K562 (cell line): ENCODE results near the gene MOK. TPM values are rescaled to one million over a fixed set of nuclear protein-coding genes. Genes with fewer than 3 reads are reported as not detected.
A peak's percentile ranks its signal among the peaks of the same experiment; 100 is the strongest.

Experiments used
- ATAC-seq: fragments of 200-7000 bp; cut with Tn5 transposase; 3 replicates; pipeline ENCODE4 v1.9.1; 2020; ENCODE audit warnings: moderate library complexity
- BruUV-seq: library from RNA; stranded (reverse); fragments of 400-500 nt; replicated peaks from 2 replicates; lab custom pipeline; 2021; lab: Mats Ljungman, UMichigan
- CTCF ChIA-PET: fragments of 300-600 bp; formaldehyde crosslinking; extraction: SDS; loops from one replicate; lab custom pipeline; 2021; ENCODE audit warnings: low intra/inter-chr PET ratio; lab: Yijun Ruan, JAX
- POLR2A ChIA-PET: fragments of 300-600, 350-650 bp; sonication (Branson Sonifier 250); formaldehyde crosslinking; extraction: SDS; loops from one replicate; lab custom pipeline; 2021; ENCODE audit warnings: antibody characterized with exemption, inconsistent platforms; lab: Yijun Ruan, JAX
- DNase-seq, 4 experiments: peaks; one replicate each; pipeline versions ENCODE4 v3.0.0 to v3.0.0-alpha.2; 2011 to 2018; ENCODE audit warnings: low spot score in 3 of 4, mixed read lengths in 3 of 4; ENCODE audit errors: extremely low read depth in 1 of 4
- FAIRE-seq: peaks from 2 replicates; lab custom pipeline; 2011; peaks lifted over from hg19 to GRCh38; lab: Jason Lieb, UNC
- H2AFZ ChIP-seq: 2 replicates; pipeline ENCODE4 v1.6.0; 2011; ENCODE audit warnings: low read depth, low read length, control low read depth, inconsistent platforms
- H3K27ac ChIP-seq: fragments of 200-600 bp; 3 replicates; pipeline ENCODE4 v1.8.0; 2011; ENCODE audit warnings: low read depth, mild to moderate bottlenecking, control low read depth, inconsistent platforms, low read length, moderate library complexity, mixed read lengths; ENCODE audit errors: extremely low read depth
- H3K27me3 ChIP-seq, 2 experiments: fragments of 300-600 bp in 1 of 2; 2 replicates in 1 of 2; 3 replicates in 1 of 2; pipeline versions ENCODE4 v1.6.0 to v1.8.0; 2011; ENCODE audit warnings: inconsistent platforms in 2 of 2, low read length in 2 of 2, mild to moderate bottlenecking in 1 of 2, mixed read lengths in 1 of 2, moderate library complexity in 1 of 2; ENCODE audit not compliant: control insufficient read depth in 2 of 2, insufficient read depth in 2 of 2
- H3K36me3 ChIP-seq: fragments of 300-600 bp; 3 replicates; pipeline ENCODE4 v1.8.0; 2011; ENCODE audit warnings: mild to moderate bottlenecking, low read length, inconsistent platforms; ENCODE audit not compliant: control insufficient read depth, insufficient read depth
- H3K4me1 ChIP-seq, 2 experiments: fragments of 200-600 bp in 1 of 2; replicated peaks in 1 of 2; 2 replicates in 1 of 2; 3 replicates in 1 of 2; pipeline versions ENCODE4 v1.5.1 to v1.8.0; 2011; ENCODE audit warnings: inconsistent platforms in 2 of 2, low read length in 2 of 2, mild to moderate bottlenecking in 1 of 2, mixed read lengths in 1 of 2, moderate library complexity in 1 of 2; ENCODE audit not compliant: control insufficient read depth in 2 of 2, insufficient read depth in 2 of 2
- H3K4me2 ChIP-seq: 2 replicates; pipeline ENCODE4 v1.6.1; 2011; ENCODE audit warnings: low read length, control low read depth, inconsistent platforms, mixed read lengths; ENCODE audit not compliant: insufficient read depth
- H3K4me3 ChIP-seq: fragments of 200-600 bp; sonication (generic), shearing (Covaris generic); 2 replicates; pipeline ENCODE4 v1.5.1; 2016; ENCODE audit warnings: control low read depth, inconsistent platforms
- H3K79me2 ChIP-seq: fragments of 200-600 bp; 3 replicates; pipeline ENCODE4 v1.8.0; 2011; ENCODE audit warnings: low read length, inconsistent platforms; ENCODE audit not compliant: control insufficient read depth, insufficient read depth
- H3K9ac ChIP-seq, 2 experiments: 2 replicates each; pipeline versions ENCODE4 v1.6.0 to v1.6.1; 2011; ENCODE audit warnings: low read depth in 2 of 2, low read length in 2 of 2, control low read depth in 1 of 2, inconsistent platforms in 1 of 2, mild to moderate bottlenecking in 1 of 2, mixed read lengths in 1 of 2; ENCODE audit not compliant: insufficient read depth in 1 of 2
- H3K9me1 ChIP-seq: one replicate; pipeline ENCODE4 v1.6.0; 2011; ENCODE audit warnings: inconsistent platforms, mild to moderate bottlenecking, low read length, moderate library complexity; ENCODE audit not compliant: control insufficient read depth, insufficient read depth
- H3K9me3 ChIP-seq: replicated peaks from 2 replicates; pipeline ENCODE4 v1.5.1; 2011; ENCODE audit warnings: low read depth, low read length, inconsistent platforms; ENCODE audit not compliant: control insufficient read depth, insufficient read depth
- H4K20me1 ChIP-seq: replicated peaks from 2 replicates; pipeline ENCODE4 v1.6.1; 2011; ENCODE audit warnings: low read length, inconsistent platforms, mixed read lengths; ENCODE audit not compliant: control insufficient read depth, insufficient read depth
- ATF3 ChIP-seq, 2 experiments: fragments of 450-650 bp in 1 of 2; sonication (generic) in 1 of 2; formaldehyde crosslinking in 1 of 2; IDR thresholded peaks in 1 of 2; conservative IDR thresholded peaks in 1 of 2; 2 replicates each; pipeline versions ENCODE4 v1.6.1 to v1.8.1; 2016 to 2023; ENCODE audit warnings: mild to moderate bottlenecking in 2 of 2, moderate library complexity in 2 of 2, inconsistent platforms in 1 of 2, missing genetic modification reagents in 1 of 2
- C11orf30 ChIP-seq: fragments of 450-650 bp; IDR thresholded peaks from 2 replicates; pipeline ENCODE4 v1.6.1; 2016; ENCODE audit warnings: low read depth, mild to moderate bottlenecking
- ELF1 ChIP-seq: fragments of 200-800 bp; sonication (Bioruptor generic); IDR thresholded peaks from 2 replicates; pipeline ENCODE4 v1.6.1; 2016; ENCODE audit warnings: missing genetic modification characterization, missing compliant biosample characterization
- GABPB1 ChIP-seq: sonication (generic); formaldehyde crosslinking; IDR thresholded peaks from 2 replicates; pipeline ENCODE4 v1.8.0; 2022; ENCODE audit warnings: mild to moderate bottlenecking, missing genetic modification reagents
- KHSRP ChIP-seq: fragments of 450-650 bp; IDR thresholded peaks from 2 replicates; pipeline ENCODE4 v1.6.1; 2017
- LCOR ChIP-seq: sonication (generic); formaldehyde crosslinking; IDR thresholded peaks from 2 replicates; pipeline ENCODE4 v1.8.0; 2022; ENCODE audit warnings: mild to moderate bottlenecking, missing genetic modification reagents
- MBD2 ChIP-seq: sonication (generic); IDR thresholded peaks from 2 replicates; pipeline ENCODE4 v1.6.1; 2016; ENCODE audit warnings: low read depth, borderline replicate concordance
- MYC ChIP-seq, 2 experiments: fragments of 250-450 bp in 1 of 2; sonication (Bioruptor Pico) in 1 of 2; IDR thresholded peaks; 2 replicates each; pipeline versions ENCODE4 v1.5.1 to v1.6.1; 2012 to 2021; ENCODE audit warnings: low read depth in 2 of 2, borderline replicate concordance in 1 of 2, improper control_type of control experiment in 1 of 2, low read length in 1 of 2, mild to moderate bottlenecking in 1 of 2, moderate library complexity in 1 of 2
- POU5F1 ChIP-seq: fragments of 150-350 bp; IDR thresholded peaks from 2 replicates; pipeline ENCODE4 v1.6.1; 2014; ENCODE audit warnings: borderline replicate concordance, low read length, low read depth, mild to moderate bottlenecking; ENCODE audit not compliant: partially characterized antibody
- RBBP5 ChIP-seq: fragments of 200-600 bp; sonication (generic); IDR thresholded peaks from 2 replicates; pipeline ENCODE4 v1.6.1; 2012; ENCODE audit warnings: borderline replicate concordance, mild to moderate bottlenecking, low read length, control low read depth, inconsistent platforms; ENCODE audit not compliant: insufficient read depth, poor library complexity, severe bottlenecking
- SMAD3 ChIP-seq: fragments of 450-650 bp; formaldehyde crosslinking; conservative IDR thresholded peaks from 2 replicates; pipeline ENCODE4 v1.4.0; 2020; ENCODE audit warnings: mild to moderate bottlenecking
- TAF7 ChIP-seq: fragments of 450-650 bp; IDR thresholded peaks from 2 replicates; pipeline ENCODE4 v1.6.1; 2016; ENCODE audit warnings: missing genetic modification characterization, missing compliant biosample characterization
- TBL1XR1 ChIP-seq, 2 experiments: IDR thresholded peaks; 2 replicates each; pipeline ENCODE4 v1.6.1; 2012; ENCODE audit warnings: improper control_type of control experiment in 2 of 2, low read length in 2 of 2, mild to moderate bottlenecking in 1 of 2
- TFAP4 ChIP-seq: sonication (generic); formaldehyde crosslinking; IDR thresholded peaks from 2 replicates; pipeline ENCODE4 v1.8.0; 2022; ENCODE audit warnings: missing genetic modification reagents, mild to moderate bottlenecking, moderate library complexity, borderline replicate concordance
- TGIF2 ChIP-seq: sonication (generic); formaldehyde crosslinking; IDR thresholded peaks from 2 replicates; pipeline ENCODE4 v1.8.1; 2022; ENCODE audit warnings: mild to moderate bottlenecking, missing genetic modification reagents, moderate library complexity
- ZBTB17 ChIP-seq: fragments of 450-650 bp; formaldehyde crosslinking; IDR thresholded peaks from 2 replicates; pipeline ENCODE4 v1.4.0; 2020; ENCODE audit warnings: mild to moderate bottlenecking
- ZNF184 ChIP-seq: sonication (generic); formaldehyde crosslinking; IDR thresholded peaks from 2 replicates; pipeline ENCODE4 v1.5.0; 2020; ENCODE audit warnings: missing genetic modification reagents
- ZNF217 ChIP-seq: sonication (generic); formaldehyde crosslinking; IDR thresholded peaks from 2 replicates; pipeline ENCODE4 v1.8.0; 2022; ENCODE audit warnings: mild to moderate bottlenecking, missing genetic modification reagents
- WGBS: fragments of 100-300 bp; shearing (Covaris generic); methylation state at CpG from one replicate; pipeline ENCODE4 v1.1.6; 2016; ENCODE audit warnings: low coverage, mixed read lengths; ENCODE audit not compliant: insufficient coverage; ENCODE audit errors: missing lambda C conversion rate; 5-methylcytosine and 5-hydroxymethylcytosine counted together
- in situ Hi-C: fragments of 300-500 bp; cut with MboI; formaldehyde crosslinking; loops from 4 replicates; pipeline ENCODE4 v1.15.0; 2018; ENCODE audit warnings: inconsistent platforms, mixed read lengths
- intact Hi-C: fragments of 100-400 bp; cut with micrococcal nuclease; formaldehyde crosslinking; loops from 2 replicates; pipeline ENCODE4 v1.14.2; 2022
- polyA plus RNA-seq, 8 experiments: library from polyadenylated mRNA; depleted of rRNA in 4 of 8; stranded (reverse) in 5 of 8; unstranded in 3 of 8; fragments of >200 nt; fragmentation: Nextera tagmentation in 2 of 8; fragmentation: Illumina TruSeq in 1 of 8; extraction: Ambion mirVana in 2 of 8; extraction: Trizol in 1 of 8; gene quantifications; 2 replicates each; pipeline versions ENCODE4 v1.2.1 to v1.2.3, GENCODE V29; 2011 to 2014; ENCODE audit warnings: inconsistent platforms in 1 of 8, missing spikeins in 1 of 8
- total RNA-seq, 7 experiments: library from RNA; depleted of rRNA in 6 of 7; stranded (reverse); fragments of >200 nt in 6 of 7; fragmentation: Illumina TruSeq in 2 of 7; extraction: Trizol in 2 of 7; gene quantifications; 2 replicates each; pipeline versions ENCODE4 v1.2.1 to v1.2.3, GENCODE V29; 2011 to 2021; ENCODE audit warnings: low replicate concordance in 1 of 7

MOK gene
- total and polyA plus RNA-seq, 9 of the 15 experiments (the other 6 are each of a cell fraction or from before 2014, with no cell fraction given), result 1.3 to 8.4 (median 5.3) TPM

GRCh38 chr14:102319351-102320032 is 14.5 kb upstream of the MOK start, which contains the start of gene ZNF839:
ZNF839 (plus strand) TSS chr14:102319746; CDS start chr14:102319766, 20 bp downstream.
- Histone ChIP-seq H3K27me3 (no peaks in the 10 kb centered on the region), H3K9me1 (no peaks in the 10 kb centered on the region), H3K9me3 (no peaks in the 10 kb centered on the region), H2AFZ (peak within 1 kb of the TSS; percentile 99), H3K79me2 (peaks cover 15% of the 10 kb centered on the region), H3K36me3 (peaks cover 14% of the 10 kb centered on the region; the same call in 2 of the 3 replicates), H3K4me1 (peaks cover 21 to 24% of the 10 kb centered on the region in 2 experiments; a peak in 4 of 5 replicates), H3K4me3 (peak within 1 kb of the TSS; percentile 84), H4K20me1 (no peaks in the 10 kb centered on the region), H3K27ac (peak within 1 kb of the TSS; percentile 76), H3K9ac (peak within 1 kb of the TSS; percentile 91 to 97), H3K4me2 (peak within 1 kb of the TSS; percentile 91)
- intact Hi-C loops (loop anchor here (5.0 kb wide), 3 partner anchors 198 to 357 kb away; partner anchors contain the start of gene DYNC1H1), in situ Hi-C loops (loop anchor here (5.0 to 10.0 kb wide), 4 partner anchors 195 to 615 kb away; partner anchors contain the start of gene DYNC1H1)
- peak; percentile 69 for ATAC-seq
- CTCF ChIA-PET, result no interaction called here
- WGBS, result 1% methylated on average over 27 of the region's 71 CpGs
- BruUV-seq, result no TSS peak
- peak; percentile 67 for FAIRE-seq
- peak; percentile 79 to 90 (median 83) for DNase-seq
- POLR2A ChIA-PET, result no interaction called here
- TF ChIP-seq LCOR (CRISPR knock-in tag) (peak; percentile 48; the same call in 1 of the 2 replicates), RBBP5 (peak; percentile 80), TFAP4 (CRISPR knock-in tag) (peak; percentile 62; the same call in 1 of the 2 replicates), TGIF2 (no peak), ELF1 (tag) (no peak), POU5F1 (peak; percentile 91), MBD2 (peak; percentile 26; the same call in 1 of the 2 replicates), ZNF217 (no peak), TAF7 (no peak), ZNF184 (no peak), TBL1XR1 (IDR thresholded peaks at IDR 0.05; ENCODE audit: low read length in 2 of 2) (peak in 1 of 2 experiments; percentile 50; a peak in 1 of 4 replicates), MYC (IDR thresholded peaks at IDR 0.05; ENCODE audit: low read depth, low read length) (peak; percentile 70), MYC (CRISPR knock-in tag; IDR thresholded peaks at IDR 0.05; ENCODE audit: borderline replicate concordance, low read depth) (no peak), C11orf30 (peak; percentile 90), ZBTB17 (CRISPR knock-in tag) (0 out of 2 replicates have a peak, but pooled peaks have one; percentile 18), GABPB1 (CRISPR knock-in tag) (peak; percentile 29; the same call in 1 of the 2 replicates), KHSRP (peak; percentile 48; the same call in 1 of the 2 replicates), ATF3 (IDR thresholded peaks at IDR 0.05) (peak; percentile 95), ATF3 (CRISPR knock-in tag; conservative IDR thresholded peaks at IDR 0.05) (peak; percentile 68; the same call in 1 of the 2 replicates), SMAD3 (CRISPR knock-in tag) (no peak)
